ENCODE results near the gene AHRR. TPM values are rescaled to one million over a fixed set of nuclear protein-coding genes. Genes with fewer than 3 reads are reported as not detected.
A peak's percentile ranks its signal among the peaks of the same experiment; 100 is the strongest.

The AHRR gene
- total RNA-seq, 1 donor = 54.6 TPM

- H3K9me3 ChIP-seq (ENCODE audit: low read depth, low read length) = no peaks in the 10 kb centered on the region
- no peak for TF ChIP-seq CTCF (IDR thresholded peaks at IDR 0.05; ENCODE audit: extremely low read depth, low read depth, low read length)
- H3K27ac ChIP-seq (ENCODE audit: low read depth, low read length) = no peak overlapping the region
- H3K4me3 ChIP-seq (ENCODE audit: insufficient read depth, low read length) = no peak overlapping the region
- peaks cover 22% of the 10 kb centered on the region for H3K36me3 ChIP-seq (ENCODE audit: insufficient read depth, low read length)
- H3K4me1 ChIP-seq (ENCODE audit: insufficient read depth, low read length) = peaks cover 10% of the 10 kb centered on the region
- peaks cover 2% of the 10 kb centered on the region for H4K20me1 ChIP-seq (ENCODE audit: insufficient read depth, low read length)
- DNase-seq (ENCODE audit: insufficient read length, low spot score, missing footprints) = peak; percentile 58
- H3K4me2 ChIP-seq (ENCODE audit: insufficient read depth, low read length) = no peak overlapping the region
- no peak overlapping the region for H2AFZ ChIP-seq (ENCODE audit: low read length)
- no peaks in the 10 kb centered on the region for H3K27me3 ChIP-seq (ENCODE audit: insufficient read depth, low read length)
- peaks cover 16% of the 10 kb centered on the region for H3K79me2 ChIP-seq (ENCODE audit: insufficient read depth, low read length)
Observed at GRCh38 chr5:438481-438981, 117.0 kb downstream of the AHRR start.

GRCh38 chr5:439181-439580, 117.7 kb downstream of the AHRR start:
- TF ChIP-seq CTCF (IDR thresholded peaks at IDR 0.05; ENCODE audit: extremely low read depth, low read depth, low read length) = no peak
- Histone ChIP-seq H3K4me2 (ENCODE audit: insufficient read depth, low read length) (no peak overlapping the region), H3K36me3 (ENCODE audit: insufficient read depth, low read length) (peaks cover 18% of the 10 kb centered on the region), H3K79me2 (ENCODE audit: insufficient read depth, low read length) (peaks cover 23% of the 10 kb centered on the region), H3K4me3 (ENCODE audit: insufficient read depth, low read length) (no peak overlapping the region), H4K20me1 (ENCODE audit: insufficient read depth, low read length) (peaks cover 8% of the 10 kb centered on the region), H3K9me3 (ENCODE audit: low read depth, low read length) (no peaks in the 10 kb centered on the region), H3K4me1 (ENCODE audit: insufficient read depth, low read length) (peaks cover 17% of the 10 kb centered on the region), H2AFZ (ENCODE audit: low read length) (no peak overlapping the region), H3K27me3 (ENCODE audit: insufficient read depth, low read length) (no peaks in the 10 kb centered on the region), H3K27ac (ENCODE audit: low read depth, low read length) (no peak overlapping the region)
- DNase-seq (ENCODE audit: insufficient read length, low spot score, missing footprints) = peak; percentile 43

- Histone ChIP-seq H2AFZ (ENCODE audit: low read length) (no peak overlapping the region), H3K4me1 (ENCODE audit: insufficient read depth, low read length) (peaks cover 17% of the 10 kb centered on the region), H3K27ac (ENCODE audit: low read depth, low read length) (no peak overlapping the region), H3K79me2 (ENCODE audit: insufficient read depth, low read length) (peaks cover 27% of the 10 kb centered on the region), H3K4me2 (ENCODE audit: insufficient read depth, low read length) (no peak overlapping the region), H4K20me1 (ENCODE audit: insufficient read depth, low read length) (peaks cover 8% of the 10 kb centered on the region), H3K4me3 (ENCODE audit: insufficient read depth, low read length) (no peak overlapping the region), H3K27me3 (ENCODE audit: insufficient read depth, low read length) (no peaks in the 10 kb centered on the region), H3K9me3 (ENCODE audit: low read depth, low read length) (no peaks in the 10 kb centered on the region), H3K36me3 (ENCODE audit: insufficient read depth, low read length) (peaks cover 14% of the 10 kb centered on the region)
- no peak for TF ChIP-seq CTCF (IDR thresholded peaks at IDR 0.05; ENCODE audit: extremely low read depth, low read depth, low read length)
- peak; percentile 66 for DNase-seq (ENCODE audit: insufficient read length, low spot score, missing footprints)
Observed at GRCh38 chr5:439636-440035, 118.1 kb downstream of the AHRR start.

- Histone ChIP-seq H3K27me3 (ENCODE audit: insufficient read depth, low read length) (no peaks in the 10 kb centered on the region), H2AFZ (ENCODE audit: low read length) (peak overlapping the region; percentile 29), H3K79me2 (ENCODE audit: insufficient read depth, low read length) (peaks cover 32% of the 10 kb centered on the region), H3K36me3 (ENCODE audit: insufficient read depth, low read length) (peaks cover 5% of the 10 kb centered on the region), H3K4me2 (ENCODE audit: insufficient read depth, low read length) (no peak overlapping the region), H3K9me3 (ENCODE audit: low read depth, low read length) (no peaks in the 10 kb centered on the region), H3K4me3 (ENCODE audit: insufficient read depth, low read length) (no peak overlapping the region), H3K27ac (ENCODE audit: low read depth, low read length) (no peak overlapping the region), H3K4me1 (ENCODE audit: insufficient read depth, low read length) (peaks cover 17% of the 10 kb centered on the region), H4K20me1 (ENCODE audit: insufficient read depth, low read length) (peaks cover 12% of the 10 kb centered on the region)
- DNase-seq (ENCODE audit: insufficient read length, low spot score, missing footprints) = peak; percentile 81
- no peak for TF ChIP-seq CTCF (IDR thresholded peaks at IDR 0.05; ENCODE audit: extremely low read depth, low read depth, low read length)
Observed at GRCh38 chr5:440401-441201, 119.1 kb downstream of the AHRR start.

Measured in osteoblast (primary cell).